DMS 273 (cell line): ENCODE results near the gene TRIB2.

ENCODE experiments used
- DNase-seq: peaks from one replicate; lab custom pipeline; 2025; ENCODE audit not compliant: unreplicated experiment; lab: John Stamatoyannopoulos, UW

TRIB2 gene

GRCh38 chr2:12737738-12738485, 21.2 kb downstream of the TRIB2 start:
- DNase-seq = no peak

- DNase-seq = no peak
Measured at GRCh38 chr2:12739721-12740254, 23.1 kb downstream of the TRIB2 start.

GRCh38 chr2:12741380-12741779, 24.6 kb downstream of the TRIB2 start:
- DNase-seq = no peak

GRCh38 chr2:12742891-12743290, 26.2 kb downstream of the TRIB2 start:
- no peak for DNase-seq

GRCh38 chr2:12750166-12750905, 33.6 kb downstream of the TRIB2 start:
- no peak for DNase-seq

- DNase-seq = no peak
Measured at GRCh38 chr2:12754643-12755042, 37.9 kb downstream of the TRIB2 start.

- DNase-seq = no peak
Measured at GRCh38 chr2:12755384-12755783, 38.6 kb downstream of the TRIB2 start.

GRCh38 chr2:12759248-12759647, 42.5 kb downstream of the TRIB2 start:
- no peak for DNase-seq

- no peak for DNase-seq
Measured at GRCh38 chr2:12761104-12761503, 44.4 kb downstream of the TRIB2 start.

GRCh38 chr2:12762337-12762736, 45.6 kb downstream of the TRIB2 start:
- DNase-seq = no peak

GRCh38 chr2:12762976-12763375, 46.2 kb downstream of the TRIB2 start:
- no peak for DNase-seq

GRCh38 chr2:12763486-12763885, 46.8 kb downstream of the TRIB2 start:
- no peak for DNase-seq

GRCh38 chr2:12764075-12764730, 47.5 kb downstream of the TRIB2 start:
- no peak for DNase-seq

- DNase-seq = no peak
Measured at GRCh38 chr2:12764849-12765605, 48.3 kb downstream of the TRIB2 start.

- DNase-seq = no peak
Measured at GRCh38 chr2:12766421-12766879, 49.7 kb downstream of the TRIB2 start.

GRCh38 chr2:12767541-12767940, 50.8 kb downstream of the TRIB2 start:
- no peak for DNase-seq

GRCh38 chr2:12767996-12768624, 51.4 kb downstream of the TRIB2 start:
- DNase-seq = no peak

GRCh38 chr2:12769492-12770105, 52.9 kb downstream of the TRIB2 start:
- DNase-seq = no peak

- DNase-seq = no peak
Measured at GRCh38 chr2:12770300-12770968, 53.7 kb downstream of the TRIB2 start.
